ENCODE data around the gene MZT2B. TPM values are rescaled to one million over a fixed set of nuclear protein-coding genes. Genes with fewer than 3 reads are reported as not detected.

The MZT2B gene
- total and polyA plus RNA-seq, 9 of the 15 experiments (the other 6 are each of a cell fraction or from before 2014, with no cell fraction given) = 5.1 to 435 (median 102) TPM

- H3K27me3 ChIP-seq (ENCODE audit: control insufficient read depth in 2 of 2, insufficient read depth in 2 of 2, low read length in 2 of 2) = no peaks in the 10 kb centered on the region
- H3K4me3 ChIP-seq = no peak overlapping the region
- ATAC-seq (no peak), DNase-seq (ENCODE audit: extremely low read depth in 1 of 4, low spot score in 3 of 4) (no peak), FAIRE-seq (no peak)
- POLR2A ChIA-PET = no interaction called here
- intact Hi-C loops (cut with micrococcal nuclease) = no loop called here
- TSS peak; percentile 18 for BruUV-seq (replicated peaks)
- H3K36me3 ChIP-seq (ENCODE audit: control insufficient read depth, insufficient read depth, low read length) = peaks cover 62% of the 10 kb centered on the region; the same call in 2 of the 3 replicates
- H2AFZ ChIP-seq (ENCODE audit: low read depth, low read length) = no peak overlapping the region
- peaks cover 0 to 43% of the 10 kb centered on the region in 2 experiments; a peak in 3 of 5 replicates for H3K4me1 ChIP-seq (replicated peaks in 1 of 2; ENCODE audit: control insufficient read depth in 2 of 2, insufficient read depth in 2 of 2, low read length in 2 of 2)
- H3K9me3 ChIP-seq (replicated peaks; ENCODE audit: control insufficient read depth, insufficient read depth, low read depth, low read length) = no peaks in the 10 kb centered on the region
- in situ Hi-C loops (cut with MboI) = no loop called here
- H3K79me2 ChIP-seq (ENCODE audit: control insufficient read depth, insufficient read depth, low read length) = no peaks in the 10 kb centered on the region
- H3K27ac ChIP-seq (ENCODE audit: extremely low read depth, low read depth, low read length) = no peak overlapping the region
- H4K20me1 ChIP-seq (replicated peaks; ENCODE audit: control insufficient read depth, insufficient read depth, low read length) = no peaks in the 10 kb centered on the region; the same call in 1 of the 2 replicates
- H3K4me2 ChIP-seq (ENCODE audit: insufficient read depth, low read length) = no peak overlapping the region
- CTCF ChIA-PET (ENCODE audit: low intra/inter-chr PET ratio) = no interaction called here
- no peaks in the 10 kb centered on the region for H3K9me1 ChIP-seq (ENCODE audit: control insufficient read depth, insufficient read depth, low read length)
- 93% methylated on average over 3 of the region's 6 CpGs for WGBS (ENCODE audit: insufficient coverage, low coverage, missing lambda C conversion rate)
- no peak overlapping the region for H3K9ac ChIP-seq (ENCODE audit: insufficient read depth in 1 of 2, low read depth in 2 of 2, low read length in 2 of 2)
- TF ChIP-seq SIX5 (IDR thresholded peaks at IDR 0.05; ENCODE audit: borderline replicate concordance in 1 of 2, insufficient read depth in 1 of 2, low read depth in 1 of 2, low read length in 2 of 2) (no peak), RBFOX2 (IDR thresholded peaks at IDR 0.05; ENCODE audit: low read depth, low read length) (no peak), SREBF1 (IDR thresholded peaks at IDR 0.05; ENCODE audit: borderline replicate concordance, low read depth, low read length) (no peak), ARID1B (IDR thresholded peaks at IDR 0.05) (no peak), SMC3 (conservative IDR thresholded peaks at IDR 0.05; ENCODE audit: insufficient read depth, low read depth, low read length) (no peak), PTBP1 (IDR thresholded peaks at IDR 0.05; ENCODE audit: low read depth, low read length) (no peak), MCM2 (IDR thresholded peaks at IDR 0.05; ENCODE audit: low read depth) (no peak), NFXL1 (CRISPR knock-in tag; IDR thresholded peaks at IDR 0.05) (no peak), POLR2A (conservative IDR thresholded peaks at IDR 0.05) (peak; percentile 20; the same call in 1 of the 2 replicates), TFAM (CRISPR knock-in tag; conservative IDR thresholded peaks at IDR 0.05) (no peak), POLR2G (IDR thresholded peaks at IDR 0.05; ENCODE audit: low read depth, low read length) (0 out of 2 replicates have a peak, but pooled peaks have one; percentile 11), ZNF551 (CRISPR knock-in tag; IDR thresholded peaks at IDR 0.05) (no peak), RNF219 (CRISPR knock-in tag; IDR thresholded peaks at IDR 0.05) (no peak)
- TF ChIP-seq, protein P1, sequence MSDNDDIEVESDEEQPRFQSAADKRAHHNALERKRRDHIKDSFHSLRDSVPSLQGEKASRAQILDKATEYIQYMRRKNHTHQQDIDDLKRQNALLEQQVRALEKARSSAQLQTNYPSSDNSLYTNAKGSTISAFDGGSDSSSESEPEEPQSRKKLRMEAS (CRISPR knock-in tag; IDR thresholded peaks at IDR 0.05) = no peak
- TF ChIP-seq, protein P2, sequence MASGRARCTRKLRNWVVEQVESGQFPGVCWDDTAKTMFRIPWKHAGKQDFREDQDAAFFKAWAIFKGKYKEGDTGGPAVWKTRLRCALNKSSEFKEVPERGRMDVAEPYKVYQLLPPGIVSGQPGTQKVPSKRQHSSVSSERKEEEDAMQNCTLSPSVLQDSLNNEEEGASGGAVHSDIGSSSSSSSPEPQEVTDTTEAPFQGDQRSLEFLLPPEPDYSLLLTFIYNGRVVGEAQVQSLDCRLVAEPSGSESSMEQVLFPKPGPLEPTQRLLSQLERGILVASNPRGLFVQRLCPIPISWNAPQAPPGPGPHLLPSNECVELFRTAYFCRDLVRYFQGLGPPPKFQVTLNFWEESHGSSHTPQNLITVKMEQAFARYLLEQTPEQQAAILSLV (tag; IDR thresholded peaks at IDR 0.05) = no peak
- TF ChIP-seq, protein P3, sequence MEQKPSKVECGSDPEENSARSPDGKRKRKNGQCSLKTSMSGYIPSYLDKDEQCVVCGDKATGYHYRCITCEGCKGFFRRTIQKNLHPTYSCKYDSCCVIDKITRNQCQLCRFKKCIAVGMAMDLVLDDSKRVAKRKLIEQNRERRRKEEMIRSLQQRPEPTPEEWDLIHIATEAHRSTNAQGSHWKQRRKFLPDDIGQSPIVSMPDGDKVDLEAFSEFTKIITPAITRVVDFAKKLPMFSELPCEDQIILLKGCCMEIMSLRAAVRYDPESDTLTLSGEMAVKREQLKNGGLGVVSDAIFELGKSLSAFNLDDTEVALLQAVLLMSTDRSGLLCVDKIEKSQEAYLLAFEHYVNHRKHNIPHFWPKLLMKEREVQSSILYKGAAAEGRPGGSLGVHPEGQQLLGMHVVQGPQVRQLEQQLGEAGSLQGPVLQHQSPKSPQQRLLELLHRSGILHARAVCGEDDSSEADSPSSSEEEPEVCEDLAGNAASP (IDR thresholded peaks at IDR 0.05) = no peak
Observed at GRCh38 chr2:130160131-130160530, 21.9 kb upstream of the MZT2B start.

Data from K562 (cell line).